Activated CD8-positive, alpha-beta memory T cell treated with anti-CD3 and anti-CD28 coated beads, Interleukin-2, amount 50 U/mL, for 48 hours (primary cell): ENCODE data around the gene APOD.

Experiments used
- DNase-seq: peaks from one replicate; pipeline ENCODE4 v3.0.0-alpha.2; 2020

APOD gene

GRCh38 chr3:195549931-195550519, 33.7 kb downstream of the APOD start:
- DNase-seq, result peak; percentile 77

- DNase-seq, result no peak
These were observed 34.8 kb downstream of the APOD start for GRCh38 chr3:195548987-195549386.

- no peak for DNase-seq
These were observed 35.2 kb downstream of the APOD start for GRCh38 chr3:195548501-195548900.

GRCh38 chr3:195548006-195548405, 35.7 kb downstream of the APOD start:
- peak; percentile 44 for DNase-seq

GRCh38 chr3:195546130-195546560, 37.6 kb downstream of the APOD start:
- DNase-seq, result no peak

- DNase-seq, result no peak
These were observed 39.1 kb downstream of the APOD start for GRCh38 chr3:195544634-195545033.

GRCh38 chr3:195544230-195544536, 39.6 kb downstream of the APOD start:
- DNase-seq, result no peak

- DNase-seq, result peak; percentile 64
These were observed 40.1 kb downstream of the APOD start for GRCh38 chr3:195543500-195544229.

- peak; percentile 97 for DNase-seq
These were observed 40.8 kb downstream of the APOD start, which contains the start of gene PPP1R2 for GRCh38 chr3:195542698-195543499. Gene PPP1R2 (minus strand): TSS chr3:195543325. CDS start chr3:195543025, 300 bp downstream.

- DNase-seq, result no peak
These were observed 41.4 kb downstream of the APOD start for GRCh38 chr3:195542316-195542697.

GRCh38 chr3:195540511-195540910, 43.2 kb downstream of the APOD start:
- DNase-seq, result no peak

GRCh38 chr3:195540027-195540426, 43.7 kb downstream of the APOD start:
- DNase-seq, result peak; percentile 69

- DNase-seq, result no peak
These were observed 44.3 kb downstream of the APOD start for GRCh38 chr3:195539479-195539878.

- no peak for DNase-seq
These were observed 45.7 kb downstream of the APOD start for GRCh38 chr3:195537995-195538394.

- no peak for DNase-seq
These were observed 48.4 kb downstream of the APOD start for GRCh38 chr3:195535293-195535692.

- DNase-seq, result no peak
These were observed 50.9 kb downstream of the APOD start for GRCh38 chr3:195532834-195533233.

- DNase-seq, result no peak
These were observed 51.4 kb downstream of the APOD start for GRCh38 chr3:195532345-195532744.

GRCh38 chr3:195531683-195532082, 52.1 kb downstream of the APOD start:
- DNase-seq, result no peak

- DNase-seq, result no peak
These were observed 57.2 kb downstream of the APOD start for GRCh38 chr3:195526492-195526891.

- DNase-seq, result no peak
These were observed 59.4 kb downstream of the APOD start for GRCh38 chr3:195524171-195524896.

GRCh38 chr3:195522254-195523023, 61.3 kb downstream of the APOD start:
- no peak for DNase-seq
